ENCODE data around the gene HAUS3.

DNA sequence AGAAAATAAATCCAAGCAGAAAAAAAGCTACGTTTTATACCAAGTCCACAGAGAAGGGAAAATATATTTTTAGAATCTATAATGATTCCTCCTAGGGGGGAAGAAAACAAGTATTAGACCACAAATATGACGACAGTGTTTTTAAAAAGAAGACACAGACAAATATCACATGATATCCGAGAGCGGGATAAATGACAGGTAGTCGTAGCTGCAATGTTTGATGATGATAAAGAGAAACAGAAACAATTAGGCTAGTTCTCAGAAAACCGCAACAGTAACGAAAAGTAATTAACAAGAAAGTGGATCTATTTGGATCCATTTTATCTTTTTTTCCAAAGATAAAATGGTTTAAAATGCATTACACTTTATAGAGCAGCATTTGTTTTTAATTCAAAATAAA, 918 bp downstream of the HAUS3 start:
- TF ChIP-seq POLR2A (IDR thresholded peaks at IDR 0.05) = no peak
- TF ChIP-seq, protein P1, sequence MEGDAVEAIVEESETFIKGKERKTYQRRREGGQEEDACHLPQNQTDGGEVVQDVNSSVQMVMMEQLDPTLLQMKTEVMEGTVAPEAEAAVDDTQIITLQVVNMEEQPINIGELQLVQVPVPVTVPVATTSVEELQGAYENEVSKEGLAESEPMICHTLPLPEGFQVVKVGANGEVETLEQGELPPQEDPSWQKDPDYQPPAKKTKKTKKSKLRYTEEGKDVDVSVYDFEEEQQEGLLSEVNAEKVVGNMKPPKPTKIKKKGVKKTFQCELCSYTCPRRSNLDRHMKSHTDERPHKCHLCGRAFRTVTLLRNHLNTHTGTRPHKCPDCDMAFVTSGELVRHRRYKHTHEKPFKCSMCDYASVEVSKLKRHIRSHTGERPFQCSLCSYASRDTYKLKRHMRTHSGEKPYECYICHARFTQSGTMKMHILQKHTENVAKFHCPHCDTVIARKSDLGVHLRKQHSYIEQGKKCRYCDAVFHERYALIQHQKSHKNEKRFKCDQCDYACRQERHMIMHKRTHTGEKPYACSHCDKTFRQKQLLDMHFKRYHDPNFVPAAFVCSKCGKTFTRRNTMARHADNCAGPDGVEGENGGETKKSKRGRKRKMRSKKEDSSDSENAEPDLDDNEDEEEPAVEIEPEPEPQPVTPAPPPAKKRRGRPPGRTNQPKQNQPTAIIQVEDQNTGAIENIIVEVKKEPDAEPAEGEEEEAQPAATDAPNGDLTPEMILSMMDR (IDR thresholded peaks at IDR 0.05) = no peak

Measured in esophagus squamous epithelium (tissue), 4 donors.